K562 (cell line): ENCODE measurements around the gene ZNF124. TPM values are rescaled to one million over a fixed set of nuclear protein-coding genes. Genes with fewer than 3 reads are reported as not detected.

ENCODE experiments used
- ARID1B ChIP-seq: fragments of 450-650 bp; IDR thresholded peaks from 2 replicates; pipeline ENCODE4 v1.6.1; 2016; ENCODE audit warnings: antibody characterized with exemption, mild to moderate bottlenecking, inconsistent platforms
- ATF7 ChIP-seq: fragments of 450-650 bp; IDR thresholded peaks from 2 replicates; pipeline ENCODE4 v1.7.1; 2014; ENCODE audit warnings: mild to moderate bottlenecking, moderate library complexity
- CHD1 ChIP-seq: fragments of 200-600 bp; sonication (generic); IDR thresholded peaks from one replicate; pipeline ENCODE4 v1.6.1; 2012; ENCODE audit warnings: mild to moderate bottlenecking, moderate library complexity, low read length, inconsistent platforms
- CREM ChIP-seq: IDR thresholded peaks from 2 replicates; pipeline ENCODE4 v1.6.1; 2014; ENCODE audit warnings: antibody characterized with exemption, low read depth
- CTBP1 ChIP-seq: fragments of 450-650 bp; IDR thresholded peaks from 2 replicates; pipeline ENCODE4 v1.6.1; 2016; ENCODE audit warnings: borderline replicate concordance
- E2F3 ChIP-seq: fragments of 250-450 bp; sonication (Bioruptor Pico); IDR thresholded peaks from 2 replicates; pipeline ENCODE4 v1.4.0; 2020; ENCODE audit warnings: mild to moderate bottlenecking
- KDM1A ChIP-seq, 2 experiments: fragments of 450-650 bp; IDR thresholded peaks; 2 replicates each; pipeline ENCODE4 v1.6.1; 2016; ENCODE audit warnings: mild to moderate bottlenecking in 2 of 2
- MEF2D ChIP-seq: conservative IDR thresholded peaks from 2 replicates; pipeline ENCODE4 v1.6.1; 2016; ENCODE audit warnings: low read depth, missing genetic modification characterization, missing compliant biosample characterization
- MLLT1 ChIP-seq, 2 experiments: fragments of 450-650 bp; IDR thresholded peaks; 2 replicates each; pipeline ENCODE4 v1.6.1; 2016
- MTA3 ChIP-seq: fragments of 450-650 bp; formaldehyde crosslinking; IDR thresholded peaks from 2 replicates; pipeline ENCODE4 v1.6.1; 2017; ENCODE audit warnings: mild to moderate bottlenecking, borderline replicate concordance
- PHF20 ChIP-seq: fragments of 450-650 bp; IDR thresholded peaks from 2 replicates; pipeline ENCODE4 v1.6.1; 2018; ENCODE audit not compliant: partially characterized antibody
- PKNOX1 ChIP-seq: fragments of 450-650 bp; IDR thresholded peaks from 2 replicates; pipeline ENCODE4 v1.6.1; 2016
- PML ChIP-seq: IDR thresholded peaks from 2 replicates; pipeline ENCODE4 v1.6.1; 2012; ENCODE audit warnings: low read length, inconsistent platforms
- SMARCA4 ChIP-seq: fragments of 450-650 bp; IDR thresholded peaks from 2 replicates; pipeline ENCODE4 v1.6.1; 2016
- SMARCC2 ChIP-seq: fragments of 450-650 bp; IDR thresholded peaks from 2 replicates; pipeline ENCODE4 v1.6.1; 2017; ENCODE audit warnings: antibody characterized with exemption, moderate library complexity, mild to moderate bottlenecking, low read depth
- SP1 ChIP-seq: sonication (generic); formaldehyde crosslinking; IDR thresholded peaks from 2 replicates; pipeline ENCODE4 v1.8.1; 2022; ENCODE audit warnings: mild to moderate bottlenecking, missing genetic modification reagents
- TGIF2 ChIP-seq: sonication (generic); formaldehyde crosslinking; IDR thresholded peaks from 2 replicates; pipeline ENCODE4 v1.8.1; 2022; ENCODE audit warnings: mild to moderate bottlenecking, missing genetic modification reagents, moderate library complexity
- ZBTB40 ChIP-seq, 2 experiments: fragments of 450-650 bp in 1 of 2; sonication (generic) in 1 of 2; formaldehyde crosslinking in 1 of 2; IDR thresholded peaks; 2 replicates each; pipeline versions ENCODE4 v1.7.1 to v1.9.0; 2016 to 2022; ENCODE audit warnings: inconsistent platforms in 1 of 2, mild to moderate bottlenecking in 1 of 2, missing genetic modification reagents in 1 of 2
- polyA plus RNA-seq, 8 experiments: library from polyadenylated mRNA; depleted of rRNA in 4 of 8; stranded (reverse) in 5 of 8; unstranded in 3 of 8; fragments of >200 nt; fragmentation: Nextera tagmentation in 2 of 8; fragmentation: Illumina TruSeq in 1 of 8; extraction: Ambion mirVana in 2 of 8; extraction: Trizol in 1 of 8; gene quantifications; 2 replicates each; pipeline versions ENCODE4 v1.2.1 to v1.2.3, GENCODE V29; 2011 to 2014; ENCODE audit warnings: inconsistent platforms in 1 of 8, missing spikeins in 1 of 8
- total RNA-seq, 7 experiments: library from RNA; depleted of rRNA in 6 of 7; stranded (reverse); fragments of >200 nt in 6 of 7; fragmentation: Illumina TruSeq in 2 of 7; extraction: Trizol in 2 of 7; gene quantifications; 2 replicates each; pipeline versions ENCODE4 v1.2.1 to v1.2.3, GENCODE V29; 2011 to 2021; ENCODE audit warnings: low replicate concordance in 1 of 7

The ZNF124 gene
- total and polyA plus RNA-seq, 9 of the 15 experiments (the other 6 are each of a cell fraction or from before 2014, with no cell fraction given), result 7.6 to 71.5 (median 20.2) TPM

- TF ChIP-seq ZBTB40 (IDR thresholded peaks at IDR 0.05), result 0 out of 2 replicates have a peak, but pooled peaks have one; percentile 3
- TF ChIP-seq ZBTB40 (CRISPR knock-in tag; IDR thresholded peaks at IDR 0.05), result no peak
- TF ChIP-seq CREM, result peak; percentile 82; the same call in 1 of the 2 replicates
- TF ChIP-seq CTBP1, result peak; percentile 95
- no peak for TF ChIP-seq PHF20
- peak; percentile 59 for TF ChIP-seq ATF7
- TF ChIP-seq E2F3 (CRISPR knock-in tag), result no peak
- TF ChIP-seq CHD1, result no peak
- TF ChIP-seq MTA3, result peak; percentile 64
- 0 out of 2 replicates have a peak, but pooled peaks have one; percentile 30 for TF ChIP-seq MEF2D (tag)
- peak; percentile 86 for TF ChIP-seq PML
- TF ChIP-seq MLLT1 (IDR thresholded peaks at IDR 0.05), result 0 out of 4 replicates have a peak, but pooled peaks of 1 of the 2 experiments have one; percentile 4
- TF ChIP-seq SP1, result peak; percentile 51
- 0 out of 2 replicates have a peak, but pooled peaks have one; percentile 28 for TF ChIP-seq PKNOX1
- peak; percentile 90 for TF ChIP-seq SMARCC2
- TF ChIP-seq KDM1A (IDR thresholded peaks at IDR 0.05), result peak; percentile 87 to 90
- peak; percentile 96 for TF ChIP-seq SMARCA4
- TF ChIP-seq TGIF2 (CRISPR knock-in tag), result no peak
- TF ChIP-seq ARID1B, result peak; percentile 97
Measured at GRCh38 chr1:247110627-247111258, 61.1 kb downstream of the ZNF124 start (continued).
